HG02623 (cell line): ENCODE data around the gene NMRAL1.

Experiments
- ATAC-seq: cut with Tn5 transposase; IDR thresholded peaks from one replicate; pipeline ENCODE4 v1.9.1; 2021; ENCODE audit warnings: moderate library complexity; ENCODE audit not compliant: unreplicated experiment

The NMRAL1 gene

DNA sequence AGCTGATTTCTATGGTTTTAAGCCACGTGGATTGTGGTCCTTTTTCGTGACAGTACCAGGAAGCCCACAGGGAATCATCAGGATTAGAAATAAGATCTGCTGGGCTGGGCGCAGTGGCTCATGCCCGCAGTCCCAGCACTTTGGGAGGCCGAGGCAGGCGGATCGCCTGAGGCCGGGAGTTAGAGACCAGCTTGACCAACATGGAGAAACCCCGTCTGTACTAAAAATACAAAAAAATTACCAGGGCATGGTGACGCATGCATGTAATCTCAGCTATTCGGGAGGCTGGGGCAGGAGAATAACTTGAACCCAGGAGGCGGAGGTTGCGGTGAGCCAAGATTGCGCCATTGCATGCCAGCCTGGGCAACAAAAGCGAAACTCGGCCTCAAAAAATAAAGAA lies 6.5 kb downstream of the NMRAL1 start:
- no peak for ATAC-seq

DNA sequence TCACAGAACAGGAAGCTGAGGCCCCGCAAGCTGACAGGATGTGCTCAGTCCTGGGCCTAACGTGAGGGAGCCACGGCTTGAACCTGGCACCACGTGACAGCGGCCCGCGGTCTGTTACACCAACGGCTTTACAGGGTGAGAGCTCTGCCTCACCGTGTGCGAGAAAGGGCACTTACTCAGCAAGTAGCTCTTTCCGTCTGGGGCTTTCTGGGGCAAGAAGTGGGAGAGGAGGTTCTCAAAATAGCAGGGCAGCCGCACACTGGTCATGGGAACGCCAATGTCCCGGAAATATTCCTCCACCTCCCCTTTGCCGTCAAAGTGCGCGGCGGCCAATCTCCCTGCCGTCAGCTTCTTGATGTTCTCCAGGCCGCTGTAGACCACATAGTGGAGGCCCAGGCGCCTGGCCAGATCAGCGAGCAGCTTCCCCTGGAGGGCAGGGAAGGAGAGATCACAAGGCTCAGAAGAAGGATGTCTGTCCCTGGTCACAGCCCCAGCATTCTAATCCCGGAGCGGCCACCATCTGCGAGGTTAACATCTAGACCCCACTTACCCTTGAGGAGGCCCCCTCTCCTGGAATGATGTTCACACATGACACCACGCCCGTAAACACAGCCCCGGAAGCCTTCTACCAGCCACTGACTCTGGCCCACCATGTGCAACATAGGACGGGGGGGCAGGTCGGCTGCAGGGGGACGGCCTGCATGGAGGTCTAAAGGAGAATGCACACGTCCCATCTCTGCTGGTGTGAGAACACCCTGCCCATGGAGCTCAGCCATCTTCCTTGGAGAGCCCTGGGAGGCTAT lies 8.2 kb downstream of the NMRAL1 start:
- no peak for ATAC-seq

DNA sequence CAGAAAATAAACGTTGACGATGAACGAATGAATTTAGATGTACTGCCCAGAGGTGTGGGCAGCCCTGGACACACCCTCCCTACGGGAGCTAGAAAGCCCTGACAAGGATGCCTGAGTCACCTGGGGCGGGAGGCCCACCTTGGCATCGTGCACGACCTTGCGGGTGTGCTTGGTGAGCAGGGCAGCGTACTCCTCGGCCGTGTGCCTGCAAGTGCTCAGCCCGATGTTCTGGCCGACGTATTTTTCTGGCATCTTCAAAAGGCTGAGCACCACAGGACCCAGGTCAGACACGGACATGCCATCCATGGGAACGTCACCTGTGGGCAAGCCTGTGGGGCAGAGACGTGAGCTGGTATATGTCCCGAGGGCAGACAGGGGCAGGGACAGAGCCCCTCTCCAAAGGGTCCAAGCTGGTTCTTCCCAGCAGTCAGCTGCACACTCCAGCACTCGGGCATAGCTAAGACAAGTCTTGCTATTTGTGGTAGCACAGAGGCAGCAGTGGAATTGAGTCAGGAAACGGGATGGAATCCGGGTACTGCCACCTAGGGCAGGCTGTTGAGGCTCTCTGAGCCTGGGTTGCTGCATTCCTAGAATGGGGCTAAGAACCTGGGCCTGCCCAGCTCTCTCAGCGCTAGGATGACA lies 10.8 kb downstream of the NMRAL1 start:
- no peak for ATAC-seq

DNA sequence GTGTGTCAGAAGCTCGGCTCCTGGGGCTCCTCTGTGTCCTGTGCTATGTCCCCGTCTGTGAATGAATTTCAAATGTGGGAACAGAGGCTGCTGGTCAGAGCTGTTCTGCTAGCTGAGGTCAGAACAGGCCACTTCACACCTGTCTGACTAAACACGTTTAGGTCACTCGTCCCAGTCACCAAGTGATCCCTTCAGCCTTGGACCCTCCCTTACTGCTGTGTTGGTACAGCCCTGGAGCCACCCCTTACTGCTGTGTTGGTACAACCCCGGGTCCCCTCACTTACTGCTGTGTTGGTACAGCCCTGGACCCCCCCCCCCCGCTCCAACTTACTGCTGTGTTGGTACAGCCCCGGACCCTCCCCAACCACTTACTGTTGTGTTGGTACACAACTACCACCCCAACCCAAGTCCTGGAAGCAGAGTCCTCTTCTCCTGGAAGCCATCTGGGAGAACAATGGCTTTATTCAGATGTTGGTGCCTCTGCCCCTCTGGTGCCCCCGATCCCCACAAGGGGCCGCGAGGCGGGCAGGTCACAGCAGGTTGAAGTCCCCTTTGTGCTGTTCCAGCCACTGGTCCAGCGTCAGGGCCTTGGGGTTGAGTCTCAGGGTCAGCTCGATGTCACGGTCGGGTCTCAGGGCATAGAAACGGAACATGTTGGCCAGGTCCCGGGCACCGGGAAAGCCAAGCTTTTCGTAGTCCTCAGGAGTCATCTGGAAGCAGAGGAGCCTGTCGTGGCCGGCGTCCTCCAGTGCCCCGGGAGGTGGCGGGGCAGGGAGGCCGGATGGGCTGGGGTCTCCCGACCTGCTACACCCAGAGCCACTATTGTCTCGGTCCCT lies 13.0 kb downstream of the NMRAL1 start:
- ATAC-seq: no peak

DNA sequence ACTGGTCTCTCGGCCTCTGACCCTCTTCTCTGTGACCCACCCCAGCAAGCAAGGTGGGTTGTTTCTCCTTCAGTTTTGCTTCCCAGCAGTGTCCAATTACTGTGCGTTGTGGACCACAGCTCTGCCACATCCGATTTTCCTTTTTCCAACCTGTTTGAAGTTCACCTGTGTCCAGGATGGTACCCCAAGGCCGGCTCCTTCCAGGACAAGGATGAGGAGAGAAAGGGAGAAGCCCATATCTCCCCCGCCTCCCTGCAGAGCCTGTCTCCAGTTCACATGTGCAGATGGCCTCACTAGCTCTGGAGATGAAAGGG lies 13.5 kb downstream of the NMRAL1 start:
- no peak for ATAC-seq

DNA sequence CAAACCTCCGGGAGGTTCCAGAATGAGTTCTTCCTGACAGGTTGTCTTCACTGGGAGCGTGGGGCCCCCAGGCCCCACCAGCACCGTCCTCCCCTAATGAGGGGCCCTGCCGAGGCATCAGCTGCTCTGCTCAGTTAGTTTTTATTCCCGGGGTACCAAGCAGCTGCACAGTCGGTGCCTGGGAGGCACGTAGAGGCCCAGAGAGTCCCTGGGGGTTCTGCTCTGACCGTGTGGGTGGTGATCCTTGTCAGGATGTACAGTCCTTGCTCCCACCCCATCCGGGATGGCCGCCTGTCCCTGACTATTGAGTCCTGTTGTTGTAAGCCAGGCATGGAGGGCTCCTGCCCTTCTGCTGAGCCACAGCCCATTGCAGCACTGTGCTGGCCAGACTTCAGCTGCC lies 18.5 kb downstream of the NMRAL1 start:
- ATAC-seq: no peak

DNA sequence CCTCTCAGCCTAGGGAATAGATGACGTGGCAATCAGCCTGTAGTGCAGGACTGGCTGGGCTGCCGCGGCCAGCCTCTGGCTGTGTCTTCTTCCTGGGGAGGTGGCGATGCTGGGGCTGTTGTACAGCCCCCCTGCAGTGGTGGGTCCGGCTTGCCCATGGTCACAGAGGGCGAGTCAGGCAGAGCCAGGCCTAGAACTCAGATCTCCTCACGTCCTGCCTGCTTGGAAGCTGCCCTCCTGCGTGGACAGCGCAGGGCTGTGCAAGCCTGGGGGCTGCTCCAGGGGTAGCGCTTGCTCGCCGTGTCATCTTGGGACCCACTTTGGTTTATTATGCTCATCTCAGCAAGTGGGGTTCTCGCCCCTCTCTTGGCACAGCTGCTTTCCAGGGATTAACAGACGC lies 19.3 kb downstream of the NMRAL1 start:
- ATAC-seq: no peak

DNA sequence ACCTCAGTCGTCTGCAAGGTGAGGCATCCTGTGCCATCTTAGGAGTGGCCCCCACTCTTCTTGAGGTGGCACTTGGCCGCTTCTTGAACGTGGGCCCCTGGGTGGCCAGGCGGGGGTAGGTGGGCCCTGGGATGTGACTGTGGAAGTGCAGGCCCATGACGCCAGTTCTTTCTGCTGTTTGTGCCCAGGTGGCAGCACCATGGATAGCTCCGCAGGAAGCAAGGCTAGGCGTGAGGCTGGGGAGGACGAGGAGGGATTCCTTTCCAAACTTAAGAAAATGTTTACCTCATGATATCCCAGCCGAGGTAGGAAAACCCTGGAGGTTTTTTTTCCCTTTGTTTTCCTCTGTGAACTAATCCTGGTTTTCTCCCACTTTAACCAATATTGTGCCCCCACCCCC lies 19.8 kb downstream of the NMRAL1 start:
- ATAC-seq: no peak

DNA sequence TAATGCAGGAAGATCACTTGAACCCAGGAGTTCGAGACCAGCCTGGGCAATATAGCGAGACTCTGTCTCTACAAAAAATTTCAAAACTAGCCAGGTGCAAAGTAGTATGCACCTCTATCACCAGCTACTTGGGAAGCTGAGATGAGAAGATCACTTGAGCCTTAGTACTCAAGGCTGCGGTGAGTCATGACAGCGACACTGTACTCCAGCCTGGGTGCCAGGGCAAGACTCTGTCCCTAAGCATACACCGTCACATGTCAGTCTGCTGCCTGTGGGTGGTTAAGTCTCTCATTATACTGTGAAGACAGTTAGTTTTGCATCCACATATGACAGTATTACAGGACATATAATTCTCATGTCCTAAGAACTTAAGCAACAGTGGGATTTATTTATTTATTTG lies 21.8 kb downstream of the NMRAL1 start:
- ATAC-seq: no peak

DNA sequence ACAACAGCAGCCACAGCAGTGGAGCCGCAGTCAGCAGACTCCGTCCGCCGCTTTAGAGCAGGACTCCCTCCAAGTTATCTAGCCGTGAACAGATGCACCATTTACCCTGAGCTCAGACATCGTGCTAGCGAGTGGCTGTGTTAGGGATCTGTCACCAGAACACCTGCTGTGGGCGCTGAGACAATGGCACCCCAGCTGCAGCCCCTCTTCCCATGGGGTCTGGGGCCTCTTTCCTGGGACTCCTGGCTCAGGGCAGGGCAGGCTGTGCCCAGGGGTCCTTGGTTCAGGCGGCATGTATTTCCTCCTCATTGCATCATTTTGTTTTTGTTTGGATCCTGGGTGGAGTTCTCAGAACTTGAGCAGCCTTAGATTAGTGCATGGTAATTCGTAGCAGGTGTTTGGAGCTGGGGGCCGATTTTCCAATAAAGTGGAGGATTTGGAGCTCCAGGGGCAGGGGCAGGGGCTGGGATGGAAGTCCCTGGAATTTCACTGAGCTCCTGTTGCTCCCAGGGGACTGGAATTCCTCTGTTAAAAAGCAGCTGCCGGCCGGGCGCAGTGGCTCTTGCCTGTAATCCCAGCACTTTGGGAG lies 23.4 kb downstream of the NMRAL1 start:
- no peak for ATAC-seq

DNA sequence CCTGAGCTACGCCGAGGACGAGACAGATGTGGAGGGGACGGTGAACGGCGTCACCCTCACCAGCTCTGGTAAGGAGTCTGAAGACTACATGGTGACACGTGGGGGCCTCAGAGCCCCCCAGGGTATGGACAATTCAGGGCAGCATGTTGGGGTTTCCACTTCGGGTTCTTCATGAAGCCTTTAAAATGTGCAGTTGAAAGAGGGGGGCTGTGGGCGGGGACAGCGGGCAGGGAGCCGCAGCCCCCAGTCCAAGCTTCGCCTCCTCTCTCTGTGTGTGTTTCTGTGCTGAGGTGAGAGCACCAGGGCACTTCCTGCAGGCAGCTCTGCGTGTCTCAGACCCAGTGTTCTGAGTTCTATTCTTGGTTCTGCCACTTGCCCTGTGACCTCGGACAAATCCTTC lies 24.0 kb downstream of the NMRAL1 start:
- no peak for ATAC-seq

DNA sequence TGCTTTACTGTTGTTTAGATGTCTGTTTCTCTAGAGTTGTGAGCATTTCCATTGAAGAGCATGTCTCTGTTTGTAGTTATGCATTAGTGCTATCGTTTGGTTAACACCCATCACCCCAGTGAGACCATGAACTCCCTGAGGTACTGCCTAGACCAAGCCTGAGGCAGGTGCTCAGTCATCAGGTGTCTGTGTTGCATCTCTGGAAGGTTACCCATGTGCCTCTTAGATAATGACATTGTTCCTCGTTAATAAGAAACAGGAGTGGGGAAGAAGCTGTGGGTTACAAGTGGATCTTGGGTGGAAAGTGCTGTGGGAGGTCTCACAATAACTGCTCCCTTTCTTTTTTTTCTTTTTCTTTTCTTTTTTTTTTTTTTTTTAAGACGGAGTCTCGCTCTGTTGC lies 30.4 kb downstream of the NMRAL1 start:
- ATAC-seq: no peak

DNA sequence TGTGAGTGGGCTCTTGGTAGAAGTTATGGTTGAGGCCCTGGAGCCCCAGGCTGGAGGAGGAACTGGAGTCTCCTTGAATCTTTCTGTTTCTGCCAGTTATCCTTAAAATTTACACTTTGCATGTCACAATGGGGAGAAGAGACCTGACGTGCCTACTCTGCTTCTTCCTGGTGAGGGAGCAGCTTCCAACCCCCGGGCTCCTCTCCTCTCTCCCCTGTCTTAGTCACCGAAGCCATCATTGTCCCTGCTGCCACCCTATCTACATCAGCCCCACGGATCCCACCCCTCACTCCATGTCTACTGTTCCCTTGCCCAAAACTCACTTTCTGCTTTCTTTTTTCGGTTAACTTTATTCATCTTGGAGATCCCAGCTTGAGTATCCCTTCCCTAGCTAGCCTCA lies 31.2 kb downstream of the NMRAL1 start:
- ATAC-seq: no peak

DNA sequence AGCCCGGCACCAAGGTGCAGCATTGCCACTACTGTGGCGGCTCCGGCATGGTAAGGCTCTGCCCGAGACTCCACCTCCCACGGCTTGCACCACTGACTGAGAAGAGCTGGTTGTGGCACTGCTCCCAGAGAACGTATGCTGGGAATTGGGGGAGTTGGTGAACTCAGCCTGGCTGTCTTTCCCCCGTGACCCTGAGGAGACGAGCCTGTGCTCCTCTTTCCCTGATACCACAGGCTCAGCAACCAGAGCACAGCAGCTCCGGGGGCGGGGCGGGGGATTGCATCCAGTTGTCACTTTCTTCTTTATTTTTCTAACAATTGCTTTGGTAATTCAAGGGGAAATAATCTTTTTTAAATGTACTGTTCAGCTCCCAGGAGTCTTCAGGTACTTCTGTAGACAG lies 32.1 kb downstream of the NMRAL1 start:
- ATAC-seq: no peak

DNA sequence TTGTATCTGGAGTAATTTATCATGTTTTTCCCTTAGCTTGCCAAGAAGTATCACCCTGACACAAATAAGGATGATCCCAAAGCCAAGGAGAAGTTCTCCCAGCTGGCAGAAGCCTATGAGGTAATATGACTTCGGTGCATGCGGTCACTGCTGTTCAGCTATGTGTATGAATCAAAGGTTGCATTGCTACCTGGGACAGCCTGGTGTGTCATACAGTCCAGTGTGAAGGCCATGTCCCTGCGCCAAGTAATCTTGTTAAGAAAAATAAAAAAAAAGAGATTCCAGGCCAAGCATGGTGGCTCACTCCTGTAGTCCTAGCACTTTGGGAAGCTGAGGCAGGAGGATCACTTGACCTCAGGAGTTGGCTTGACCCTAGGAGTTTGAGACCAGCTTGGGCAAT lies 37.1 kb downstream of the NMRAL1 start:
- no peak for ATAC-seq

DNA sequence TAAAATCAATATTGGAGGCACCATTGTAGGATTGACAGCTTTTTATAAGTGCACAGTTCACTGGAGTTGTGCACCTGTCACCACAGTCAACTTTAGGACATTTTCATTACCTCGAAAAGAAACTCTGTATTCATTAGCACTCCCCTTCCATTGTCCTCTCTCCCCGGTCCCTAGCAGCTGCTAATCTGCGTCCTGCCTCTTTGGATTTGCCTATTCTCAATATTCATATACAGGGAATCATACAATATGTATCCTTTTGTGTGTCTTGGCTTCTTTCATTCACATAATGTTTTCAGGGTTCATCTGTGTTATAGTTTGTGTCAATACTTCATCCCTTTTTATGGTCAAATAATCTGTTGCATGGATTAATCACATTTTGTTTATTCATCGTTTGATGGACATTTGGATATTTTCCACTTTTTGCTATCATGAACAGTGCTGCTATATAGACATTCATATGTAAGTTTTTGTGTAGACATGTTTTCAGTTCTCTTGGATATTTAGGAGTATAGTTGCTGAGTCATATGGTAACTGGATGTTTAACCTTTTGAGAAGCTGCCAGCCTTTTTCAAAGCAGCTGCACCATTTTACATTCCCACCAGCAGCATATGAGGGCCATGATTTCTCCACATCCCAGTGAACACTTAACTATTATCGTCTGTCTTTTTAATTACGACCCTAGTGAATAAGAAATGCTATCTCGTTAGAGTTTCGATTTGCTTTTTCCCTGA lies 38.9 kb downstream of the NMRAL1 start:
- ATAC-seq: no peak

DNA sequence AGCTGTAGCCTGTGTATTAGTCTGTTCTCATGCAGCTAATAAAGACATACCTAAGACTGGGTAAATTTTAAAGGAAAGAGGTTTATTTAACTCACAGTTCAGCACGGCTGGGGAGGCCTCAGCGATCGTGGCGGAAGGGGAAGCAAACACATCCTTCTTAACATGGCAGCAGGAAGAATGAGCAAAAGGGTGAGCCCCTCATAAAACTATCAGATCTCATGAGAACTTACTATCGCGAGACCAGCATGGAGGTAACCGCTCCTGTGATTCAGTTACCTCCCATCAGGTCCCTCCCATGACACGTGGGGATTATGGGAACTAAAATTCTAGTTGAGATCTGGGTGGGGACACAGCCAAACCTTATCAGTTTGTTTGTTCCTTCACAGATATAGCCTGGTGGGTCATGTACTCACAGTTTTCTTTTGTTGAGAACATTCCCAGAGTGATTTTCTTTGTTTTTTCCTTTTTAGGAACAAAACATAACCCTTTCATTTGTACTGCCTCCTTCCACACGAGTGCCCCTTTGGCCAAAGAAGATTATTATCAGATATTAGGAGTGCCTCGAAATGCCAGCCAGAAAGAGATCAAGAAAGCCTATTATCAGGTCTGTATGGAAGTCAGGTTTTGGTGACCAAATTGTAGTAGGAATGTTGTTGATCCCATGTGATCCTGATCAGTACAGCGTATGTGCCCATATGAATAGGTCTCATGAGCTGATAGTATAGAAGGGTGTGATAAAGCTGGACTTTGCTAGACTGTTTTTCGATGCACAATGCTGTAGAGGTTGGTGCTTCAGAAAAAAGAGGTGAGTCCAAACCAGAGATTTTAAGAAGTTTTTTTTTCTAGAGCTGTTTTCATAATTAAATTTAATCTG lies 40.3 kb downstream of the NMRAL1 start:
- no peak for ATAC-seq

DNA sequence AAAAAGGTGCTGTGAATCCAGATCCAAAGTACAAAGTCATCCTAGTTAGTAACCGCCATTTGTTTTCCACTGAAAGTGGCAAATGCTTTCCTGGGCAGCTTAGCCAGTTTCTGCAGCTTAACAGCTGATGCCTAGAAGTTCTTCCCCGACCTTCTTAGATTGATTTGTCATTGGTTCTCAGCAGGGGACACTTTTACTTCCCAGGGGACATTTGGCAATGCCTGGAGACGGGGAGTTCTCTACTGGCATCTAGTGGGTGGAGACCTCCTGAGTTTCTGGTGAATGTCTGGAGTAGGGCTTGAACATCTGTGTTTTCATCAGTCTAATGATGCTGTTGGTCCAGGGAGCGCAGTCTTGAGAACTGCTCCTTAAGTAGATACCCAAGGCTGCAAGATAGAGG lies 41.2 kb downstream of the NMRAL1 start:
- no peak for ATAC-seq

DNA sequence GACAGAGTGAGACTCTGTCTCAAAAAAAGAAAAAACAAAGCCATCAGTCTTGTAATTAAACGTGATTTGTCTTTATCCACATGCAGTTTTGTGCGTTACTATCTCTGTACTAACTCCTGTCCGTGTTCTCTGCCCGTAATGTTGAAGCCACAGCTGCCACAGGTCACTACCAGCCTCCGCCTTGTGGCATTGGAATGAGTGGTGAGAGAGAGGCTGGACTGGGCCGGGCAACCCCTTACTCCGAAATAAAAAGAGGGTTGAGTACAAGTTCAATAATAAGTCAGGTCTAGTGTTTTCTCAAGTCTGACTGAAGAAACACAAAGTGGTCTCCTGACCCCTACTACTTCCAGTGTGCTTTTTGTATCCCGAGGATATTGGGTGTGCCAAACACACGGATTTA lies 43.4 kb downstream of the NMRAL1 start:
- ATAC-seq: no peak

DNA sequence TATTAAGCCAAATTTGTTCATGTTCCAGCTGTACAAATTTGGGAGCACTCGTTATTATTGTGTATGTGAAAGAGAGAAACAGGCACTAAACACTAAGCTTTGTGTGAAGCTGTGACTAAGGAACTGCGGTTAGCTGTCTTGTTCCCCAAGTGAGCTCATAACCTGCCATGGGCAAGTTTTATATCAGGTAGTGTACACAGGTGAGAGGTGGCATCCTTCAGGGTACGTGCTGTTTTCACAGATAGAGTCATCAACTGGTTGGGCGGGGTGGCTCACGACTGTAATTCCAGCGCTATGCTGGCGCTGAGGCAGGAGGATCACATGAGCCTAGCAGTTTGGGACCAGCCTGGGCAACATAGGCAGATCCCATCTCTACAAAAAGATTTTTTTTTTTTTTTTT lies 45.9 kb downstream of the NMRAL1 start:
- ATAC-seq: no peak
